Hepatocyte (in vitro differentiated cells): ENCODE data around the gene AZIN2.

Source experiments
- EZH2phosphoT487 ChIP-seq: fragments of 200-600 bp; sonication (generic); IDR thresholded peaks from one replicate; pipeline ENCODE4 v1.6.1; 2018; ENCODE audit warnings: antibody characterized with exemption, mild to moderate bottlenecking, low read depth, moderate library complexity; ENCODE audit not compliant: unreplicated experiment, severe bottlenecking
- TF ChIP-seq, protein P1 (sequence below): fragments of 200-600 bp; sonication (generic); IDR thresholded peaks from 2 replicates; pipeline ENCODE4 v1.5.1; 2016; ENCODE audit warnings: antibody characterized with exemption, mild to moderate bottlenecking; ENCODE audit not compliant: poor library complexity

DNA sequence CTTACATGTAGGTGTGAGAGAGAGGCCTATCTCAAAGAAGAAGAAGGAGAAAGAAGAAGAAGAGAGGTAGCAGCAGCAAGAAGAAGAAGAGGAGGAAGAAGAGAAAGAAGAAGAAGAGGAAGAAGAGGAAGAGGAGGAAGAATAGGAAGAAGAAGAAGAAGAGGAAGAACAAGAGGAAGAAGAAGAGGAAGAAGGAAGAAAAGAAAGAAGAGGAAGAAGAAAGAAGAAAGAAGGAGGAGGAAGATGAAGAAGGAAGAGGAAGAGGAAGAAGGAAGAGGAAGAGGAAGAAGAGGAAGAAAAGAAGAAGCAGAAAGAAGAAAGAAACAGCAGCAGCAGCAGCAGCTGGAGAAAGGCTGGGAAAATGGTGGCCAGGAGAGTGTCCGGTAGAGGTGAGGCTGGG, 10.3 kb upstream of the AZIN2 start:
- TF ChIP-seq, protein P1, sequence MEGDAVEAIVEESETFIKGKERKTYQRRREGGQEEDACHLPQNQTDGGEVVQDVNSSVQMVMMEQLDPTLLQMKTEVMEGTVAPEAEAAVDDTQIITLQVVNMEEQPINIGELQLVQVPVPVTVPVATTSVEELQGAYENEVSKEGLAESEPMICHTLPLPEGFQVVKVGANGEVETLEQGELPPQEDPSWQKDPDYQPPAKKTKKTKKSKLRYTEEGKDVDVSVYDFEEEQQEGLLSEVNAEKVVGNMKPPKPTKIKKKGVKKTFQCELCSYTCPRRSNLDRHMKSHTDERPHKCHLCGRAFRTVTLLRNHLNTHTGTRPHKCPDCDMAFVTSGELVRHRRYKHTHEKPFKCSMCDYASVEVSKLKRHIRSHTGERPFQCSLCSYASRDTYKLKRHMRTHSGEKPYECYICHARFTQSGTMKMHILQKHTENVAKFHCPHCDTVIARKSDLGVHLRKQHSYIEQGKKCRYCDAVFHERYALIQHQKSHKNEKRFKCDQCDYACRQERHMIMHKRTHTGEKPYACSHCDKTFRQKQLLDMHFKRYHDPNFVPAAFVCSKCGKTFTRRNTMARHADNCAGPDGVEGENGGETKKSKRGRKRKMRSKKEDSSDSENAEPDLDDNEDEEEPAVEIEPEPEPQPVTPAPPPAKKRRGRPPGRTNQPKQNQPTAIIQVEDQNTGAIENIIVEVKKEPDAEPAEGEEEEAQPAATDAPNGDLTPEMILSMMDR = no peak
- TF ChIP-seq EZH2phosphoT487 = no peak
